ENCODE data around the gene KATNB1. TPM values are rescaled to one million over a fixed set of nuclear protein-coding genes. Genes with fewer than 3 reads are reported as not detected.

KATNB1 gene
- total RNA-seq, 4 donors from 2014 or later: 11.4 to 27.6 (median 26.1) TPM

DNA sequence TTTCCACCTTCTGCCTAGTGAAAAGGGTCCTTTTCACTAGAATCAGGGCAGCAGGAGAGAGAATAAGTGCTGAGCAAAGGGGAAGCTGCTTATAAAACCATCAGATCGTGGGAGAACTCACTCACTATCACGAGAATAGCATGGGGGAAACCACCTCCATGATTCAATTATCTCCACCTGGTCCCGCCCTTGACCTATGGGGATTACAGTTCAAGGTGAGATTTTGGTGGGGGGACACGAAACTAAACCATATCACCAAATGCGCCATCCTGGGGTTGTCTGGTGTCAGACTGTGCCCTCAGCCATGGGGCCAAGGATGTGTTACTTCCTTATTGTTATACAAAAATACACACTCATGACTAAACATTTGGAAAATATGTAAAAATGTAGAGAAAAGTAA, 10.4 kb upstream of the KATNB1 start:
- Histone ChIP-seq H3K36me3 (no peaks in the 10 kb centered on the region), H3K27me3 (no peaks in the 10 kb centered on the region), H3K27ac (no peak overlapping the region), H3K4me3 (replicated peaks in 1 of 3) (no peak overlapping the region), H3K9me3 (no peaks in the 10 kb centered on the region), H3K4me1 (no peaks in the 10 kb centered on the region)
- WGBS, 2 donors: 78 to 82% methylated on average over 5 of the region's 5 CpGs
- DNase-seq: no peak
- TF ChIP-seq, protein P1, sequence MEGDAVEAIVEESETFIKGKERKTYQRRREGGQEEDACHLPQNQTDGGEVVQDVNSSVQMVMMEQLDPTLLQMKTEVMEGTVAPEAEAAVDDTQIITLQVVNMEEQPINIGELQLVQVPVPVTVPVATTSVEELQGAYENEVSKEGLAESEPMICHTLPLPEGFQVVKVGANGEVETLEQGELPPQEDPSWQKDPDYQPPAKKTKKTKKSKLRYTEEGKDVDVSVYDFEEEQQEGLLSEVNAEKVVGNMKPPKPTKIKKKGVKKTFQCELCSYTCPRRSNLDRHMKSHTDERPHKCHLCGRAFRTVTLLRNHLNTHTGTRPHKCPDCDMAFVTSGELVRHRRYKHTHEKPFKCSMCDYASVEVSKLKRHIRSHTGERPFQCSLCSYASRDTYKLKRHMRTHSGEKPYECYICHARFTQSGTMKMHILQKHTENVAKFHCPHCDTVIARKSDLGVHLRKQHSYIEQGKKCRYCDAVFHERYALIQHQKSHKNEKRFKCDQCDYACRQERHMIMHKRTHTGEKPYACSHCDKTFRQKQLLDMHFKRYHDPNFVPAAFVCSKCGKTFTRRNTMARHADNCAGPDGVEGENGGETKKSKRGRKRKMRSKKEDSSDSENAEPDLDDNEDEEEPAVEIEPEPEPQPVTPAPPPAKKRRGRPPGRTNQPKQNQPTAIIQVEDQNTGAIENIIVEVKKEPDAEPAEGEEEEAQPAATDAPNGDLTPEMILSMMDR (IDR thresholded peaks at IDR 0.05): no peak
- no peak for TF ChIP-seq POLR2A (IDR thresholded peaks at IDR 0.05)
- intact Hi-C loops (cut with DNase I): loop anchor here (10.0 kb wide), 1 partner anchor 150 kb away; no protein-coding TSS in a partner anchor

DNA sequence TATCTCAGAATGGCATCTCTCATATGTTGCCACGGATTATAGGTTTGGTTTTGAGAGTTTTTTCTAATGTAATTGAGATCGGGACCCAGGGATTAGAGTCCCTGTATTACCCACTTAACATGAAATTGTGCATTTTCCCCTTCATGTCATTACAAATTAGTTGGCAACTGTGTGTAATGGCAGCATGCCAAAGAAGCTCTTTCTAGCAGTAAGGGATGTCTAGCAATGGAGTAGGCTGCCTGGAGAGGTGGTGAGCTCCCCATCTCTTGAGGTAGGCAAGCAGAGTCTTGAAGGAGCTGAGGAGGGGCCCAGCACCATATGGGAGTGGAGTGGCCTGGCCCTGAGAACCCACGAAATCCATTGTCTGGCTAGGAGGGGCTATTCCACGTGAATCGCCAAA, 10.0 kb upstream of the KATNB1 start:
- DNase-seq: no peak
- H3K9me3 ChIP-seq: no peaks in the 10 kb centered on the region
- no peak overlapping the region for H3K4me3 ChIP-seq (replicated peaks in 1 of 3)
- 68 to 77% methylated on average over 5 of the region's 5 CpGs for WGBS, 2 donors
- no peak overlapping the region for H3K27ac ChIP-seq
- intact Hi-C loops (cut with DNase I): loop anchor here (10.0 kb wide), 1 partner anchor 151 kb away; no protein-coding TSS in a partner anchor
- H3K4me1 ChIP-seq: no peaks in the 10 kb centered on the region
- TF ChIP-seq, protein P1 (IDR thresholded peaks at IDR 0.05): no peak
- no peak for TF ChIP-seq POLR2A (IDR thresholded peaks at IDR 0.05)
- no peaks in the 10 kb centered on the region for H3K27me3 ChIP-seq
- no peaks in the 10 kb centered on the region for H3K36me3 ChIP-seq

GRCh38 chr16:57725976-57726375, 9.6 kb upstream of the KATNB1 start:
- TF ChIP-seq, protein P1 (IDR thresholded peaks at IDR 0.05): no peak
- TF ChIP-seq POLR2A (IDR thresholded peaks at IDR 0.05): no peak
- Histone ChIP-seq H3K27me3 (no peaks in the 10 kb centered on the region), H3K36me3 (no peaks in the 10 kb centered on the region), H3K27ac (no peak overlapping the region), H3K4me1 (no peaks in the 10 kb centered on the region), H3K9me3 (no peaks in the 10 kb centered on the region), H3K4me3 (replicated peaks in 1 of 3) (no peak overlapping the region)
- WGBS, 2 donors: 89 to 91% methylated on average over 30 of the region's 30 CpGs
- DNase-seq: no peak
- intact Hi-C loops (cut with DNase I): loop anchor here (10.0 kb wide), 1 partner anchor 151 kb away; no protein-coding TSS in a partner anchor

GRCh38 chr16:57726433-57726947, 9.1 kb upstream of the KATNB1 start:
- no peaks in the 10 kb centered on the region for H3K36me3 ChIP-seq
- H3K4me1 ChIP-seq: no peaks in the 10 kb centered on the region
- no peak overlapping the region for H3K4me3 ChIP-seq (replicated peaks in 1 of 3)
- intact Hi-C loops (cut with DNase I): loop anchor here (10.0 kb wide), 1 partner anchor 152 kb away; no protein-coding TSS in a partner anchor
- DNase-seq: no peak
- H3K9me3 ChIP-seq: no peaks in the 10 kb centered on the region
- no peak for TF ChIP-seq POLR2A (IDR thresholded peaks at IDR 0.05)
- TF ChIP-seq, protein P1 (IDR thresholded peaks at IDR 0.05): no peak
- no peak overlapping the region for H3K27ac ChIP-seq
- 80 to 87% methylated on average over 7 of the region's 7 CpGs for WGBS, 2 donors
- no peaks in the 10 kb centered on the region for H3K27me3 ChIP-seq

DNA sequence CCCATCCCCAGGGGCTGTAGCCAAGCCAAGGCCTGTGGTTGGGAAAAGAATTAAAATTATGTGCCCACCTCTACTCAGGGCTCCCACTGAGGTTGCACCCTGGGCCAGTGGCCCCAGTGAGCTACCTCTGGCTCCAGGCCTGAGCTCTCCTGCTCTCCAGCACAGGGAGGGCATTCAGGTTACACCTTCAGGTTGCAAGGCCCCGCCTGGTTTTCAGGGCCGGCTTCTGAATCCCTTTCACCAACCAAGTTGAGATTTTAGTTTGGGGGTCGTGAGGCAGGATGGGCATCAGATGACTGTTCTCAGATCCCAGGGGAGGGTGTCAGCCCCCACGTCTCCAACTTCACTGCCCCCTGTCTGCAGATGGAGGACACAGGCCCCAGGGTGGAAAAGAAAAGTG, 8.0 kb upstream of the KATNB1 start:
- intact Hi-C loops (cut with DNase I): loop anchor here (10.0 kb wide), 1 partner anchor 153 kb away; no protein-coding TSS in a partner anchor
- Histone ChIP-seq H3K27ac (no peak overlapping the region), H3K4me1 (no peaks in the 10 kb centered on the region), H3K4me3 (replicated peaks in 1 of 3) (no peak overlapping the region), H3K27me3 (no peaks in the 10 kb centered on the region), H3K9me3 (no peaks in the 10 kb centered on the region), H3K36me3 (no peaks in the 10 kb centered on the region)
- TF ChIP-seq, protein P1 (IDR thresholded peaks at IDR 0.05): no peak
- no peak for TF ChIP-seq POLR2A (IDR thresholded peaks at IDR 0.05)
- whole genome bisulfite sequencing, 2 donors: 57 to 72% methylated on average over 2 to 4 of the region's 4 CpGs
- no peak for DNase-seq

Data from thyroid gland (tissue), 4 donors.